Measurements from ENCODE around the gene CCNF. TPM values are rescaled to one million over a fixed set of nuclear protein-coding genes. Genes with fewer than 3 reads are reported as not detected.
"Not testable (repeated sequence)": the region's sequence is repeated elsewhere in the genome, so short reads cannot be mapped to it uniquely, and the experiment has no call there.

The CCNF gene, protein sequence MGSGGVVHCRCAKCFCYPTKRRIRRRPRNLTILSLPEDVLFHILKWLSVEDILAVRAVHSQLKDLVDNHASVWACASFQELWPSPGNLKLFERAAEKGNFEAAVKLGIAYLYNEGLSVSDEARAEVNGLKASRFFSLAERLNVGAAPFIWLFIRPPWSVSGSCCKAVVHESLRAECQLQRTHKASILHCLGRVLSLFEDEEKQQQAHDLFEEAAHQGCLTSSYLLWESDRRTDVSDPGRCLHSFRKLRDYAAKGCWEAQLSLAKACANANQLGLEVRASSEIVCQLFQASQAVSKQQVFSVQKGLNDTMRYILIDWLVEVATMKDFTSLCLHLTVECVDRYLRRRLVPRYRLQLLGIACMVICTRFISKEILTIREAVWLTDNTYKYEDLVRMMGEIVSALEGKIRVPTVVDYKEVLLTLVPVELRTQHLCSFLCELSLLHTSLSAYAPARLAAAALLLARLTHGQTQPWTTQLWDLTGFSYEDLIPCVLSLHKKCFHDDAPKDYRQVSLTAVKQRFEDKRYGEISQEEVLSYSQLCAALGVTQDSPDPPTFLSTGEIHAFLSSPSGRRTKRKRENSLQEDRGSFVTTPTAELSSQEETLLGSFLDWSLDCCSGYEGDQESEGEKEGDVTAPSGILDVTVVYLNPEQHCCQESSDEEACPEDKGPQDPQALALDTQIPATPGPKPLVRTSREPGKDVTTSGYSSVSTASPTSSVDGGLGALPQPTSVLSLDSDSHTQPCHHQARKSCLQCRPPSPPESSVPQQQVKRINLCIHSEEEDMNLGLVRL
- 48.4 and 48.9 TPM in 2 replicates for total RNA-seq

DNA sequence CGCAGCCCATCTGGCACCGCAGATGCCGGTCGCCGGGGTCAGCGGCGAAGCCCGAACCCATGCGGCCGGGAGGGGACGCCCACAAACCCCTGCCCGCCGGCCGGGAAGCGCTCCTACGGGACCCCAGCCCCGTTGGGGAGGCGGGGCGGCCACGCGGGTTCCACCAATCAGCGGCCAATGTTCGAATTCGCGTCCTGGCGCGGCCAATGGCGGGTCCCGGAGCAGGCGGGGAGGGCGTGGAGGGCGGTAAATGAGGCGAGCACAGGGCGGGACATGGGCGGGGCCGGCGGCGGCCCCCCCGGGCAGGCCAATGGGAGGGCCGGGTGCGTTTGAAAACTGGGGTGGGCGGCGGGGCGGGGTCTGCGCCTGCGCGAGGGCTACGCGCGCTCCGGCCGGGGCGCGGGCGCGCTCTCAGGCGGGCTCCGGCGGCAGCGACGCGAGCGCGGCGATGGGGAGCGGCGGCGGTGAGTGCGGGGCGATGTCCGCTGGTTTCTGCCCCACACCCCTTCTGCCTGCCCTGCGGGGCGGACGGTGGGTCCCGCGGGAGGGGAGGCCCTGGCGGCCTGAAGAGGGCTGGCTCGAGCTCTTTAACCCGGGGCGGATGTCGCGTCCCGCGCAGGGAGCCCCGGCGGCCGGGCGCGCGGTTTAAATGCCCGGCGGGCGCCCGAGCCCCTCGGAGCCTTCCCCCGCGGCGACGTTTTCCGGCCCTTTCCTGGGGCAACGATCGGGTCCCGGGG is at the start of gene CCNF:
TSS of gene CCNF (plus strand) at position 414 of the 737 bp plus-strand sequence. CDS start at position 449, 35 bp downstream.
- Mint-ChIP-seq H3K9me3 (no peaks in the 10 kb centered on the region), H3K4me3 (ENCODE audit: low read depth) (peak within 1 kb of the TSS; percentile 96), H3K27me3 (ENCODE audit: low read depth) (no peaks in the 10 kb centered on the region), H3K36me3 (ENCODE audit: low read depth) (peaks cover 36% of the 10 kb centered on the region), H3K27ac (peak within 1 kb of the TSS; percentile 62), H3K4me1 (ENCODE audit: low read depth) (peaks cover 27% of the 10 kb centered on the region)
- DNase-seq (ENCODE audit: low spot score): peak; percentile 94
- intact Hi-C loops (cut with micrococcal nuclease): loop anchor here (2.0 to 5.0 kb wide), 3 partner anchors 84 to 162 kb away; partner anchors contain the start of genes ABCA3, ATP6V0C and RNPS1

DNA sequence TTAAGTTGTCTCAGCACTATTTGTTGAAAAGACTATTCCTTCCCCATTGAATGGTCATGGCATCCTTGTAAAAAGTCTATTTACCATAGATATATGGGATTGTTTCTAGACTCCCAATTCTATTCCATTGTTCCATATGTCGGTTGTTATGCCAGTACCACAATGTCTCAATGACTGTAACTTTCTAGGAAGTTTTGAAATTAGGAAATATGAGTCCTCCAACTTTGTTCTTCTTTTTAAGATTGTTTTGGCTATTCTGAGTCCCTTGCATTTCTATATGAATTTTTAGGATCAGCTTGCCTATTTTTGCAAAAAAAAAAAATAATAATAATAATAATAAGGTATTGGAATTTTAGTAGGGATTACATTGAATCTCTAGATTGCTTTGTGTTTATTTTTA is 45.7 kb upstream of the CCNF start:
- Mint-ChIP-seq H3K4me1 (ENCODE audit: low read depth) (peaks cover 4% of the 10 kb centered on the region), H3K27me3 (ENCODE audit: low read depth) (peaks cover 23% of the 10 kb centered on the region), H3K4me3 (ENCODE audit: low read depth) (no peak overlapping the region), H3K36me3 (ENCODE audit: low read depth) (no peaks in the 10 kb centered on the region), H3K9me3 (peaks cover 6% of the 10 kb centered on the region), H3K27ac (no peak overlapping the region)
- no peak for DNase-seq (ENCODE audit: low spot score)
- intact Hi-C loops (cut with micrococcal nuclease): no loop called here

DNA sequence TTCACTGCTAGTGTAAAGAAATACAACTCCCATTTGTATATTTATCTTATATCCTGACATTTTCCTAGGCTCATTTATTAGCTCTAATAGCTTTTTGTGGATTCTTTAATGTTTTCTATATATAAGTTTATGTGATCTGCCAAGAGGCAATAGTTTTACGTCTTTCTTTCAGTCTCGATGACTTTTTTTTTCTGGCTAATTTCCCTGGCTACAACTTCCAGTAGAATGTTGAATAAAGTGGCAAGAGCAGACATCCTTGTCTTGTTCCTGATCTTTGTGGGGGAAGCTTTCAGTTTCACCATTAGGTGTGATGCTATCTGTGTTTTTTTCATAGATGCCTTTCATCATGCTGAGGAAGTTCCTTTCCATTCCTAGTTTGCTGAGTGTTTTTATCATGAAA is 44.8 kb upstream of the CCNF start:
- Mint-ChIP-seq H3K36me3 (ENCODE audit: low read depth) (no peaks in the 10 kb centered on the region), H3K9me3 (peaks cover 12% of the 10 kb centered on the region), H3K4me3 (ENCODE audit: low read depth) (no peak overlapping the region), H3K4me1 (ENCODE audit: low read depth) (peaks cover 4% of the 10 kb centered on the region), H3K27ac (no peak overlapping the region), H3K27me3 (ENCODE audit: low read depth) (peaks cover 19% of the 10 kb centered on the region)
- no peak for DNase-seq (ENCODE audit: low spot score)
- intact Hi-C loops (cut with micrococcal nuclease): no loop called here

DNA sequence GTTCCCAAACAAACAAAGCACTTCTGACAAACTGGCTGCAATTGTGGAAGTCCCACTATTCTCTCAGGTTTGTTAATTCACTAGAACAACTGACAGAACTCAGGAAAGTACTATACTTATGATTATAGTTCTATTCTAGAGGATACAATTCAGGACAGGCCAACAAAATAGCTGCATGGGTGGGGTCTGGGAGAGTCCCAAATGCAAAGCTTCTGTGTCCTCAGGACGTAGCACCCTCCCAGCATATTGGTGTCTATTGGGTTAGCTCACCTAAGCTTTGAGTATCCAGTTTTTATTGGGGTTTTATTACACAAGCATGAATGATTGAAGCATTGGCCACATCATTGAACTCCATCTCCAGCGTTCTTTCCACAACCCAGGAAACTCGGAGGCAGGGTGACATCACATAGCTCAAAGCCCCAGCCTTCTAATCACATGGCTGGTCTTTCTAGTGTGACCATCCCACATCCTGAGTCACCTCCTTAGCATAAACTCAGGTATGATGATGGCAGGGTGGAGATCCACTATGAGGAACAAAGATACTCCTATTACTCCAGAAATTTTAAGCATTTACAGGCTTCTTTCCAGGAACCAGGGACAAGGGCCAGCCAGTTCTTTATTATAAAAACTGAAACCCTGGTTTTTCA is 43.9 kb upstream of the CCNF start:
- no peak for DNase-seq (ENCODE audit: low spot score)
- intact Hi-C loops (cut with micrococcal nuclease): no loop called here
- Mint-ChIP-seq H3K36me3 (ENCODE audit: low read depth) (no peaks in the 10 kb centered on the region), H3K9me3 (peaks cover 12% of the 10 kb centered on the region), H3K4me3 (ENCODE audit: low read depth) (no peak overlapping the region), H3K27me3 (ENCODE audit: low read depth) (peaks cover 18% of the 10 kb centered on the region), H3K27ac (no peak overlapping the region), H3K4me1 (ENCODE audit: low read depth) (peaks cover 4% of the 10 kb centered on the region)

DNA sequence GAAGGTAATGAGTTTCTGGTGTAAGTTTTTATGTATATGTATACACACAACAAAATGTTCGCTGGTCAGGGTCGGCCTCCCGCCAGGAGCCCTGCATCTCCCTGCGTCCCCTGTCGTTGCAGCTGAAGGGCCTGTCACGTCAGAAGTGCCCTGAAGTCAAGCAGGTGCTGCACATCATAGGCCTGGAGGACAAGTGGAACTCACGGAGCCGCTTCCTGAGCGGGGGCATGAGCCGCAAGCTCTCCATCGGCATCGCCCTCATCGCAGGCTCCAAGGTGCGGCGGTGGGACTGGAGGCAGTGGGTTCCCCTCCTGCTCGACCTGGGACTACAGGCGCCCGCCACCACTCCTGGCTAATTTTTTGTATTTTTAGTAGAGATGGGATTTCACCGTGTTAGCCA is 43.3 kb upstream of the CCNF start:
- H3K27ac Mint-ChIP-seq; H3K36me3 Mint-ChIP-seq (ENCODE audit: low read depth); intact Hi-C loops (cut with micrococcal nuclease); H3K4me1 Mint-ChIP-seq (ENCODE audit: low read depth); H3K4me3 Mint-ChIP-seq (ENCODE audit: low read depth); DNase-seq (ENCODE audit: low spot score): not testable (repeated sequence)
- Mint-ChIP-seq H3K27me3 (ENCODE audit: low read depth) (peaks cover 15% of the 10 kb centered on the region), H3K9me3 (peaks cover 12% of the 10 kb centered on the region)

DNA sequence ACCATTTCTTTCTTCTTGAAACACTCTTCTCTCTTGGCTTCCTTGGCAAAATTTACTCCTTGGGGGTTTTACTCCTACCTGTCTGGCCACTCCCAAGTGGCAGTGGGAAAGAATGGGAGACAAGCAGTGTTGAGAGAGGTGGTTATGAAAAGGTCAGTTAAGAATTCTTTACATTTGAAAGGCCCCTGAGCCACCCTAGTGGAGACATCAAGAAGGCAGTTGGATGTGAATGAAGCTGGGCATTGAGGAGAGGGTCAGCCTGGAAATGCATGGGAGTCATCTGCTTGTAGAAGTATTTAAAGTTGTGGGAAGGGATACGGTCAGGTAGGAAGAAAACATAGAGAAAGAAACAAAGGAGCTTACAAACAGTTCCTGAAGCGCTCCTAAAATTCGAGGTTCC is 42.3 kb upstream of the CCNF start:
- no peak for DNase-seq (ENCODE audit: low spot score)
- Mint-ChIP-seq H3K4me1 (ENCODE audit: low read depth) (peaks cover 4% of the 10 kb centered on the region), H3K27me3 (ENCODE audit: low read depth) (peaks cover 11% of the 10 kb centered on the region), H3K9me3 (peaks cover 12% of the 10 kb centered on the region), H3K4me3 (ENCODE audit: low read depth) (no peak overlapping the region), H3K36me3 (ENCODE audit: low read depth) (no peaks in the 10 kb centered on the region), H3K27ac (no peak overlapping the region)
- intact Hi-C loops (cut with micrococcal nuclease): no loop called here

DNA sequence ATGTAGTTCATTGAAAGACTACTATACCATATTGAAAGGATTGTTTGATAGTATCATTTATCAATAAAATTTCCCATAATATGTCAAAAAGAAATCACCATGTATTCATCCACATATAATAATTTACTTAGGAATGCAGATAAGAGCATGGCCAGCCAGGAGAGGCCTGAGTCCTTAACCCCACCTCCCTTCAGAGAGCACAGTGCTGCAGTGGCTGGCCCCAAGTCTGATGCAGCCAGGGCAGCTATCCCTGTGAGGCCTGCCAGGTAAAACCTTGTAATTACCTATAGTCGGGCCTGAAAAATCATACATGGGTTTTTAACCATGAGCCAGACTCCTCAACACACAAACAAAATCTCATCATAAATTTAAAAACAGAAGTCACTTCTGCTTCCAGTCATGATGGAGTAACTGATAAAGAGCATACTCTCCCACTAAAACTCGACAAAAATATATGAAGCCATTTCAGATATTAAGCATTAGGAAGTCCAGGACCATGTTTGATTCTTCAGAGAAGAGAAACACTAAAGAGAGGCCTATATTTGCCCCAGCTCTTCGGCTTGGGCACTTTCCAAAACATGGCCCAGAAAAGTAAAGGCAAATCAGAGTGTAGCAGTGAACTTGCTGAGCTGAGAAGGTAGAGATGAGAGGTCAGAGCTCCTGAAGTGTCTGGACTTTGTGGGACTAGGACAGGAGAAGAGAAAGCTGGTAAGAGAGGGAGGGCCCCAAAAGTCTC is 40.9 kb upstream of the CCNF start:
- no peak overlapping the region for H3K27ac Mint-ChIP-seq
- no peak for DNase-seq (ENCODE audit: low spot score)
- intact Hi-C loops (cut with micrococcal nuclease): no loop called here
- H3K4me3 Mint-ChIP-seq (ENCODE audit: low read depth): no peak overlapping the region
- peaks cover 4% of the 10 kb centered on the region for H3K4me1 Mint-ChIP-seq (ENCODE audit: low read depth)
- no peaks in the 10 kb centered on the region for H3K36me3 Mint-ChIP-seq (ENCODE audit: low read depth)
- H3K9me3 Mint-ChIP-seq: peaks cover 12% of the 10 kb centered on the region
- H3K27me3 Mint-ChIP-seq (ENCODE audit: low read depth): peaks cover 6% of the 10 kb centered on the region

DNA sequence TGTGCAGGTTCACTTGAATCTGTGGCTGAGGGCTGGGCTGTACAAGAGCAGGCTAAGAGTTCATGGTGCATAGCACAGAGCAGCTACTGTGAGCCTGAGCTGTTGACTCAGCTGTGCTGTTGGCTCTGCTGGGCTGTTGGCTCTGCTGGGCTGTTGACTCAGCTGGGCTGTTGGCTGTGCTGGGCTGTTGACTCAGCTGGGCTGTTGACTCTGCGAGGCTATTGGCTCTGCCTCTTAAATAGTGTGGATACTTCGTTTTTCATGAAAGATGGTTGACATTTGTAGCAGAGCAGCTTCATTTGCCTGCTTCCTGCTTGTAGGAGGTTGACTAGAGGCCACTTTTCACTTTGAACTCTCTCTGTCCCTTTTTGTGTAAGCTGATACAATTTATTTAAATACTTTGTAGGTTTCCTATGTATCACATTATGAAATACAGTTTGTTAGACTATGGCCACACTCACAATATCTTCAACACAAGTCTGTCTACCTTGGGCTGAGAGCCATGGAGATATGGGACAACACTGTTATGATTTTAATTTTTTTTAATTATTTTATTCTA is 40.3 kb upstream of the CCNF start:
- Mint-ChIP-seq H3K9me3 (peaks cover 12% of the 10 kb centered on the region), H3K4me3 (ENCODE audit: low read depth) (no peak overlapping the region), H3K27ac (no peak overlapping the region), H3K36me3 (ENCODE audit: low read depth) (no peaks in the 10 kb centered on the region), H3K4me1 (ENCODE audit: low read depth) (peaks cover 4% of the 10 kb centered on the region), H3K27me3 (ENCODE audit: low read depth) (peaks cover 6% of the 10 kb centered on the region)
- no peak for DNase-seq (ENCODE audit: low spot score)
- intact Hi-C loops (cut with micrococcal nuclease): no loop called here

DNA sequence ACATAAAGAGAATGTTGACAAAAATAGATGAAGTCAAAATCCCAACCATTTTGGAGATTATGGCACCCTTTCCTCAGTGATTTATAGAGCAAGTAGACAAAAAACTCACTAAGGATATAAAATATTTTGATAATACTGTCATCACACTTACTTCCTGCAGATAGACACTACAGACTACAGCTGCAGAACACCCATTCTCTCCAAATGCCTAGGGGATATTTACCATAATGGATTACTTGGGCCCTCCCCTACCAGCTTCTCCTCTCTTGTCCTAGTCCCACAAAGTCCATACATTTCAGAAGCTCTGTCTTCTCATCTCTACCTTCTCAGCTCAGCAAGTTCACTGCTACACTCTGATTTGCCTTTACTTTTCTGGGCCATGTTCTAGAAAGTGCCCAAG is 37.2 kb upstream of the CCNF start:
- Mint-ChIP-seq H3K36me3 (ENCODE audit: low read depth) (no peaks in the 10 kb centered on the region), H3K27ac (no peak overlapping the region), H3K4me3 (ENCODE audit: low read depth) (no peak overlapping the region), H3K27me3 (ENCODE audit: low read depth) (peaks cover 14% of the 10 kb centered on the region), H3K4me1 (ENCODE audit: low read depth) (no peaks in the 10 kb centered on the region), H3K9me3 (peaks cover 12% of the 10 kb centered on the region)
- no peak for DNase-seq (ENCODE audit: low spot score)
- intact Hi-C loops (cut with micrococcal nuclease): no loop called here

DNA sequence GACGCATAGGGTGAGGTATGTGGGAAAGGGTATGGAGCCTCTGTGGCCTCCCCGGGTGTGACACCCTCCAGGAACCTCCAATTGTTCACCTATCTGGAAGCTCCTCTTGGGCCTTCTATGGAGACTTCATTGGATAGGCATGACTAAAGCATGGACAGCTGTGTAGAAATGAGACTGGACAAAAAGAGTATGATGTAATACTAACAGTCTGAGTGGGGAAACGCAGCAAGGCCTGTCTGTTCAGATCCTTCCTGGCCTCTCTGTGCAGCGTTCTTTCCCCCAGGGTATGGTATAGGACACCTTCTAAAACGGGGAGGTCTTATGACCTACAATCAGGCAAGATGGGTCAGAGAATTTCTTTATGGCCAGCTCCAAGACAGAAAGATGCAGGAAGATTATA is 30.7 kb upstream of the CCNF start:
- DNase-seq (ENCODE audit: low spot score): no peak
- Mint-ChIP-seq H3K27ac (no peak overlapping the region), H3K36me3 (ENCODE audit: low read depth) (no peaks in the 10 kb centered on the region), H3K9me3 (no peaks in the 10 kb centered on the region), H3K4me3 (ENCODE audit: low read depth) (no peak overlapping the region), H3K4me1 (ENCODE audit: low read depth) (no peaks in the 10 kb centered on the region), H3K27me3 (ENCODE audit: low read depth) (peaks cover 10% of the 10 kb centered on the region)
- intact Hi-C loops (cut with micrococcal nuclease): no loop called here

DNA sequence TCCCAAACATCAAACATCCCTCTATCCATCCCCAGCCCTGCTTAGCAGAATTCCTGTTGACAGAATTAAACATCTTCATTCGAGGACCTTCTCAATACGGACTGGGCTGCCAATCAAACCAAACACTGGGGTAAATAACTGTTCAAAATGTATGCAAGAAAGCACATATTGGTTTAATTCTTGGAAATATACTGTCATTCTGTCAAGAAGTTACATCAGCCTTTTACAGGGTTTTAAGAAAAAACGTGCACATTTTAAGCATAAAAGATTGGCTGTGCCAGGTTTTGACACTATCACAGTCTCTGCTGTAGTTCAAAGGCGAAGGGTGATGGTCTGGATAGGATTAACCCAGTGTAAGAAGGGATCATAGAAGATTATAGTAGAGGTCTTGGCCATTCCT is 25.1 kb upstream of the CCNF start:
- Mint-ChIP-seq H3K9me3 (no peaks in the 10 kb centered on the region), H3K36me3 (ENCODE audit: low read depth) (no peaks in the 10 kb centered on the region), H3K27ac (no peak overlapping the region), H3K4me3 (ENCODE audit: low read depth) (no peak overlapping the region), H3K27me3 (ENCODE audit: low read depth) (peaks cover 4% of the 10 kb centered on the region), H3K4me1 (ENCODE audit: low read depth) (peaks cover 4% of the 10 kb centered on the region)
- no peak for DNase-seq (ENCODE audit: low spot score)
- intact Hi-C loops (cut with micrococcal nuclease): no loop called here

DNA sequence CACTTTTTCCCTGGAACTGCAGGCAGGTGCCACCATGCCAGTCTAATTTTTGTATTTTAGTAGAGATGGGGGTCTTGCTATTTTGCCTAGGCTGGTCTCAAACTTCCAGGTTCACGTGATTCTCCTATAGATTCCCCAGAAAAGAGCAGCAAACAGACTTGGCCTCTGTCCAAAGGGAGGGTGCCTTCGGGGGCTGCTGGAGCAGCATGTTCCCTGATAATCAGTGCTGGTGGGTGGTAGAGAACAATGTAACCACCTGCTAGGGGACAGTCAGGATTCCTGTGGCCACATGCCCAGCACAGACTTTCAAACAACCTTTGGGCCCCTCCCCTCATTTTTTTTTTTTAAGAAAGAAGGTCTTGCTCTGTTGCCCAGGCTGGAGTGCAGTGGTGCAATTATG is 14.2 kb upstream of the CCNF start:
- Mint-ChIP-seq H3K9me3 (no peaks in the 10 kb centered on the region), H3K4me3 (ENCODE audit: low read depth) (no peak overlapping the region), H3K36me3 (ENCODE audit: low read depth) (no peaks in the 10 kb centered on the region), H3K27ac (no peak overlapping the region), H3K4me1 (ENCODE audit: low read depth) (no peaks in the 10 kb centered on the region), H3K27me3 (ENCODE audit: low read depth) (peaks cover 10% of the 10 kb centered on the region)
- intact Hi-C loops (cut with micrococcal nuclease): no loop called here
- DNase-seq (ENCODE audit: low spot score): no peak

Data from activated T-helper 2 cell treated with anti-CD3 and anti-CD28 coated beads, Interferon-gamma antibody, Interleukin-2, Interleukin-4, amounts not matched to agents 10 μg/mL and 5 μg/mL and 100 μg/mL, durations not matched to agents 14 hours and 24 hours and 36 hours (primary cell).